Osteocyte (in vitro differentiated cells): ENCODE measurements around the gene TSPAN33. TPM values are rescaled to one million over a fixed set of nuclear protein-coding genes. Genes with fewer than 3 reads are reported as not detected.

Source experiments
- DNase-seq: peaks from one replicate; pipeline ENCODE4 v3.0.0; 2021; ENCODE audit warnings: mixed read lengths; ENCODE audit not compliant: unreplicated experiment; ENCODE audit errors: extremely low spot score
- H3K27ac Mint-ChIP-seq: one replicate; pipeline ENCODE4 v1.8.0; 2021; ENCODE audit warnings: mild to moderate bottlenecking, mixed read lengths; ENCODE audit not compliant: unreplicated experiment
- H3K27me3 Mint-ChIP-seq: one replicate; pipeline ENCODE4 v1.8.0; 2021; ENCODE audit warnings: mixed read lengths; ENCODE audit not compliant: unreplicated experiment
- H3K36me3 Mint-ChIP-seq: one replicate; pipeline ENCODE4 v1.8.0; 2021; ENCODE audit warnings: mixed read lengths; ENCODE audit not compliant: unreplicated experiment
- H3K4me1 Mint-ChIP-seq: one replicate; pipeline ENCODE4 v1.8.0; 2021; ENCODE audit warnings: mixed read lengths; ENCODE audit not compliant: unreplicated experiment
- H3K4me3 Mint-ChIP-seq: one replicate; pipeline ENCODE4 v1.8.0; 2021; ENCODE audit warnings: mild to moderate bottlenecking, moderate library complexity, mixed read lengths; ENCODE audit not compliant: unreplicated experiment
- H3K9me3 Mint-ChIP-seq: one replicate; pipeline ENCODE4 v1.8.0; 2021; ENCODE audit warnings: mixed read lengths; ENCODE audit not compliant: unreplicated experiment
- CTCF ChIP-seq: fragments of 200-600 bp; sonication (generic); IDR thresholded peaks from 2 replicates; pipeline ENCODE4 v1.5.0; 2021; ENCODE audit warnings: antibody characterized with exemption, mild to moderate bottlenecking, moderate library complexity
- total RNA-seq: library from RNA; stranded (reverse); gene quantifications from 2 replicates; pipeline ENCODE4 v1.2.1, GENCODE V29; 2021

The TSPAN33 gene
- total RNA-seq, 1 donor from 2014 or later = 1.2 TPM

DNA sequence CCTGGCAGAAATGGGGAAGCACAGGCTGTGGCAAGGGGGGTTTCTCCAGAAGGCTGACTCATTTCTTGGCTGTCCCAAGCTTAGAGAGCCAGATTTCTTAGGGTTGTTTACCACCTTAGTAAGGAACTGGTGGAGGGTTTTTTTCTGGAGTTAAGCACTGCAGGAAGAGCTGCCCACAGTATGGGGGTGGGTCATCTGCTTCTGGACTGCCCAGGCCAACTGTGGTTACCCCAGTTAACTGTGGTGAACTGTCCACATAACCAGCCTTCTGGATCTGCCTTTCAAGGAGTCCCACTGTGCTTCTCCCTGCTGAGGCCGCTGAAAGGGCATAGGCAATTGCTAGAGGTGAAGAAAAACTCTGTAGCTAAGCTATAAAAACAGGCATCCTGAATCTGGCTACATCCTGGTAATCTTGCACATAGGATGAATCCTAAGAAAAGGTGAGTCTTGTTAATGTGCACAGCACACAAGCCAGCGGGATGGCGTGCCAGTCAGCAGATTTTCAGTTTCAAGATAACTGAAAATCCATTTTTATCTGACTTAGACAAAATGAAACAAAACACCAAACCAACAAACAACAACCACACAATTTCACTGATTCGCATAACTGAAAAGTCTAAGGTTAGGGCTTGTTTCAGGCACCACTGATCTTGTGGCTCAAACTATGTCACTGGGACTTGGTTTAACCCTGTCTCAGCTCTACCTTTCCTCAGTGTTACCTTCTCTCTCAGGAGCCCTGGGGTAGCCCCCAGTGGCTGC is 21.6 kb upstream of the TSPAN33 start:
- no peaks in the 10 kb centered on the region for H3K36me3 Mint-ChIP-seq
- no peak overlapping the region for H3K27ac Mint-ChIP-seq
- H3K9me3 Mint-ChIP-seq = peaks cover 12% of the 10 kb centered on the region
- peaks cover 32% of the 10 kb centered on the region for H3K27me3 Mint-ChIP-seq
- no peak overlapping the region for H3K4me3 Mint-ChIP-seq
- TF ChIP-seq CTCF = no peak
- DNase-seq = no peak
- peaks cover 6% of the 10 kb centered on the region for H3K4me1 Mint-ChIP-seq

- peaks cover 32% of the 10 kb centered on the region for H3K27me3 Mint-ChIP-seq
- H3K9me3 Mint-ChIP-seq = peaks cover 12% of the 10 kb centered on the region
- H3K27ac Mint-ChIP-seq = no peak overlapping the region
- H3K36me3 Mint-ChIP-seq = no peaks in the 10 kb centered on the region
- H3K4me3 Mint-ChIP-seq = no peak overlapping the region
- H3K4me1 Mint-ChIP-seq = peaks cover 6% of the 10 kb centered on the region
- no peak for TF ChIP-seq CTCF
- DNase-seq = no peak
These were observed 21.0 kb upstream of the TSPAN33 start for GRCh38 chr7:129123510-129123857.

- Mint-ChIP-seq H3K27ac (no peak overlapping the region), H3K4me3 (no peak overlapping the region), H3K27me3 (peaks cover 21% of the 10 kb centered on the region), H3K9me3 (peaks cover 2% of the 10 kb centered on the region), H3K36me3 (no peaks in the 10 kb centered on the region), H3K4me1 (peaks cover 6% of the 10 kb centered on the region)
- no peak for TF ChIP-seq CTCF
- no peak for DNase-seq
These were observed 18.2 kb upstream of the TSPAN33 start for GRCh38 chr7:129126314-129126713.

- no peak for DNase-seq
- Mint-ChIP-seq H3K4me1 (peaks cover 5% of the 10 kb centered on the region), H3K4me3 (no peak overlapping the region), H3K9me3 (no peaks in the 10 kb centered on the region), H3K27me3 (peaks cover 23% of the 10 kb centered on the region), H3K27ac (no peak overlapping the region), H3K36me3 (no peaks in the 10 kb centered on the region)
- TF ChIP-seq CTCF = no peak
These were observed 17.4 kb upstream of the TSPAN33 start for GRCh38 chr7:129127154-129127553.

DNA sequence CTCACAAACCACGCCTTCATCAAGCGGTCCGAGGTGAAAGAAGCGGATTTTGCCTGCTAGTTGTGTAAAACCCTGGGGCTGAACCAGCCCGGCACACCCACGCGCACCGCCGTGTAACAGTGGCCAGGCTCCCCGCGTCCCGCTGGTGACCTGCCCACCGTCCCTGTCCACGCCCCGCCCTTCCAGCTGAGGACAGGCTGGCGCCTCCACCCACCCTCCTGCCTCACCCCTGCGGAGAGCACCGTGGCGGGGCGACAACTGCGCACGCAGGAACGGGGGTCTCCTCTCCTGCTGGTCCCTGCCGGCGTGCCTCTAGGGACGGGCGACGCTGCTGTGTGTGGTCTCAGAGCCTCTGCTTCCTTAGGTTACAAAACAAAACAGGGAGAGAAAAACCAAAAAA is 16.9 kb upstream of the TSPAN33 start:
- Mint-ChIP-seq H3K4me3 (no peak overlapping the region), H3K27me3 (peaks cover 23% of the 10 kb centered on the region), H3K4me1 (peaks cover under 1% of the 10 kb centered on the region), H3K36me3 (no peaks in the 10 kb centered on the region), H3K9me3 (no peaks in the 10 kb centered on the region), H3K27ac (no peak overlapping the region)
- no peak for TF ChIP-seq CTCF
- no peak for DNase-seq
